ENCODE data around the gene EIF4G3.

DNA sequence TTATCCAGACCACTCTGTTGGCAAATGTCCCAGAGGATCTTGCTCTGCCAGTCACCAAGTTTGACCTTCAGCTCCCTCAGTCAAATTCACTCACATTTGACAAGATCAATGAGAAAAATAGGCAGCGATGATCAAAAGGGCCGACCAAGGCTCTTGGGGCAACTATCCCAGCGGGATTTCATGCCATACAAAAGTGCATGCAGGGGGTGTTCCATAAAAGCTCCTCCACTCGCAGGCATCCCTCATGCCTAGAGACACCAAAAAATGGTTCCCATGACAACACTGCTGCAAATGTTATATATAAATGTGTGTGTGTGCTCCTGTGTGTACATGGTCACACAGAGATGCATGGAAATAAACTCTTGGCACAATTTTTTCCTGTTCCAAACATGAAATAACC, 16.2 kb upstream of the EIF4G3 start:
- TF ChIP-seq, protein P1, sequence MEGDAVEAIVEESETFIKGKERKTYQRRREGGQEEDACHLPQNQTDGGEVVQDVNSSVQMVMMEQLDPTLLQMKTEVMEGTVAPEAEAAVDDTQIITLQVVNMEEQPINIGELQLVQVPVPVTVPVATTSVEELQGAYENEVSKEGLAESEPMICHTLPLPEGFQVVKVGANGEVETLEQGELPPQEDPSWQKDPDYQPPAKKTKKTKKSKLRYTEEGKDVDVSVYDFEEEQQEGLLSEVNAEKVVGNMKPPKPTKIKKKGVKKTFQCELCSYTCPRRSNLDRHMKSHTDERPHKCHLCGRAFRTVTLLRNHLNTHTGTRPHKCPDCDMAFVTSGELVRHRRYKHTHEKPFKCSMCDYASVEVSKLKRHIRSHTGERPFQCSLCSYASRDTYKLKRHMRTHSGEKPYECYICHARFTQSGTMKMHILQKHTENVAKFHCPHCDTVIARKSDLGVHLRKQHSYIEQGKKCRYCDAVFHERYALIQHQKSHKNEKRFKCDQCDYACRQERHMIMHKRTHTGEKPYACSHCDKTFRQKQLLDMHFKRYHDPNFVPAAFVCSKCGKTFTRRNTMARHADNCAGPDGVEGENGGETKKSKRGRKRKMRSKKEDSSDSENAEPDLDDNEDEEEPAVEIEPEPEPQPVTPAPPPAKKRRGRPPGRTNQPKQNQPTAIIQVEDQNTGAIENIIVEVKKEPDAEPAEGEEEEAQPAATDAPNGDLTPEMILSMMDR (IDR thresholded peaks at IDR 0.05; ENCODE audit: low read length): no peak
- TF ChIP-seq EZH2 (optimal IDR thresholded peaks at IDR 0.05; ENCODE audit: low read depth, low read length) (no peak), EZH2phosphoT487 (IDR thresholded peaks at IDR 0.05; ENCODE audit: low read length) (no peak)
